HepG2 (cell line): Measurements from ENCODE around the gene PA2G4. TPM values are rescaled to one million over a fixed set of nuclear protein-coding genes. Genes with fewer than 3 reads are reported as not detected.

Experiments used
- ATAC-seq: fragments of 200-7000 bp; cut with Tn5 transposase; 3 replicates; pipeline ENCODE4 v1.9.1; 2020; ENCODE audit warnings: mild to moderate bottlenecking, moderate library complexity
- BruUV-seq: library from RNA; stranded (reverse); fragments of 400-500 nt; replicated peaks from 2 replicates; lab custom pipeline; 2021; lab: Mats Ljungman, UMichigan
- CTCF ChIA-PET: fragments of 300-600 bp; formaldehyde crosslinking; extraction: SDS; loops from one replicate; lab custom pipeline; 2021; ENCODE audit warnings: low total read pairs, inconsistent platforms, low intra/inter-chr PET ratio; lab: Yijun Ruan, JAX
- POLR2A ChIA-PET: fragments of 350-600 bp; sonication (Branson Sonifier 250); formaldehyde crosslinking; loops from one replicate; lab custom pipeline; 2020; ENCODE audit warnings: antibody characterized with exemption, inconsistent platforms; lab: Yijun Ruan, JAX
- DNase-seq: peaks from one replicate; pipeline ENCODE4 v3.0.0-alpha.2; 2015; ENCODE audit warnings: low spot score
- FAIRE-seq: peaks from 3 replicates; lab custom pipeline; 2011; peaks lifted over from hg19 to GRCh38; lab: Jason Lieb, UNC
- H2AFZ ChIP-seq: one replicate; pipeline ENCODE4 v1.6.1; 2011; ENCODE audit warnings: low read length, inconsistent platforms
- H3K27ac ChIP-seq: fragments of 300-600 bp; 3 replicates; pipeline ENCODE4 v1.8.0; 2011; ENCODE audit warnings: mixed run types, mild to moderate bottlenecking, mixed read lengths, low read length, inconsistent platforms; ENCODE audit not compliant: insufficient read depth; ENCODE audit errors: extremely low read length
- H3K27me3 ChIP-seq, 2 experiments: fragments of 200-600 bp in 1 of 2; 2 replicates in 1 of 2; 3 replicates in 1 of 2; pipeline versions ENCODE4 v1.6.0 to v1.8.0; 2011; ENCODE audit warnings: low read length in 2 of 2, mild to moderate bottlenecking in 2 of 2, moderate library complexity in 2 of 2, inconsistent platforms in 1 of 2; ENCODE audit not compliant: insufficient read depth in 2 of 2, control insufficient read depth in 1 of 2
- H3K36me3 ChIP-seq, 2 experiments: fragments of 200-600 bp in 1 of 2; replicated peaks in 1 of 2; 2 replicates in 1 of 2; 3 replicates in 1 of 2; pipeline versions ENCODE4 v1.5.1 to v1.8.0; 2011; ENCODE audit warnings: low read length in 2 of 2, inconsistent platforms in 1 of 2; ENCODE audit not compliant: insufficient read depth in 2 of 2, control insufficient read depth in 1 of 2
- H3K4me1 ChIP-seq: 2 replicates; pipeline ENCODE4 v1.5.1; 2012; ENCODE audit warnings: low read length, inconsistent platforms; ENCODE audit not compliant: insufficient read depth
- H3K4me2 ChIP-seq: 2 replicates; pipeline ENCODE4 v1.6.0; 2011; ENCODE audit warnings: low read depth, low read length, inconsistent platforms
- H3K4me3 ChIP-seq, 3 experiments: fragments of 200-600 bp in 1 of 3; sonication (generic), shearing (Covaris generic) in 1 of 3; replicated peaks in 1 of 3; 2 replicates each; pipeline ENCODE4 v1.5.1; 2011 to 2016; ENCODE audit warnings: low read length in 3 of 3, inconsistent platforms in 2 of 3, low read depth in 2 of 3, mild to moderate bottlenecking in 2 of 3, control low read depth in 1 of 3, mixed read lengths in 1 of 3; ENCODE audit not compliant: insufficient read depth in 1 of 3
- H3K79me2 ChIP-seq: one replicate; pipeline ENCODE4 v1.6.1; 2011; ENCODE audit warnings: low read length, inconsistent platforms; ENCODE audit not compliant: insufficient read depth
- H3K9ac ChIP-seq: 2 replicates; pipeline ENCODE4 v1.6.0; 2011; ENCODE audit warnings: mild to moderate bottlenecking, low read depth, low read length, inconsistent platforms; ENCODE audit not compliant: insufficient read depth
- H3K9me3 ChIP-seq: 2 replicates; pipeline ENCODE4 v1.5.1; 2012; ENCODE audit warnings: mild to moderate bottlenecking, low read length
- H4K20me1 ChIP-seq: 2 replicates; pipeline ENCODE4 v1.6.0; 2011; ENCODE audit warnings: inconsistent platforms, mild to moderate bottlenecking, low read length, moderate library complexity; ENCODE audit not compliant: insufficient read depth
- MAZ ChIP-seq, 2 experiments: sonication (generic) in 1 of 2; formaldehyde crosslinking in 1 of 2; IDR thresholded peaks; 2 replicates each; pipeline versions ENCODE4 v1.5.0 to v1.6.1; 2012 to 2020; ENCODE audit warnings: low read depth in 2 of 2, mild to moderate bottlenecking in 2 of 2, borderline replicate concordance in 1 of 2, improper control_type of control experiment in 1 of 2, low read length in 1 of 2, missing genetic modification reagents in 1 of 2, moderate library complexity in 1 of 2
- MTA1 ChIP-seq: sonication (generic); formaldehyde crosslinking; IDR thresholded peaks from 2 replicates; pipeline ENCODE4 v1.4.0; 2020; ENCODE audit warnings: missing genetic modification reagents, mild to moderate bottlenecking, borderline replicate concordance
- SATB2 ChIP-seq: sonication (generic); formaldehyde crosslinking; IDR thresholded peaks from 2 replicates; pipeline ENCODE4 v1.5.0; 2020; ENCODE audit warnings: missing genetic modification reagents
- ZFAT ChIP-seq: sonication (generic); formaldehyde crosslinking; conservative IDR thresholded peaks from 2 replicates; pipeline ENCODE4 v1.8.1; 2023; ENCODE audit warnings: missing genetic modification reagents, inconsistent platforms
- ZNF670 ChIP-seq: sonication (generic); formaldehyde crosslinking; IDR thresholded peaks from 2 replicates; pipeline ENCODE4 v1.8.0; 2022; ENCODE audit warnings: mild to moderate bottlenecking, missing genetic modification reagents, borderline replicate concordance
- ZZZ3 ChIP-seq: sonication (generic); formaldehyde crosslinking; IDR thresholded peaks from 2 replicates; pipeline ENCODE4 v1.4.0; 2020; ENCODE audit warnings: missing genetic modification reagents, mild to moderate bottlenecking, borderline replicate concordance
- whole genome bisulfite sequencing: methylation state at CpG from one replicate; pipeline ENCODE4 v1.1.6; 2017; ENCODE audit warnings: low lambda C conversion rate; 5-methylcytosine and 5-hydroxymethylcytosine counted together
- in situ Hi-C: cut with HindIII; loops from 2 replicates; pipeline ENCODE4 v1.10.0; 2017; ENCODE audit warnings: low pct_unique_long_range_greater_than_20kb; ENCODE audit not compliant: extremely low pct_ligation_motif_present
- intact Hi-C: fragments of 100-400 bp; cut with micrococcal nuclease; formaldehyde crosslinking; loops from one replicate; pipeline ENCODE4 v1.10.0; 2022; ENCODE audit not compliant: unreplicated experiment
- polyA plus RNA-seq, 8 experiments: library from polyadenylated mRNA; depleted of rRNA in 3 of 8; stranded (reverse) in 7 of 8; unstranded in 1 of 8; fragments of >200 nt; fragmentation: Illumina TruSeq in 4 of 8; extraction: Trizol in 4 of 8; gene quantifications; 2 replicates each; pipeline versions ENCODE4 v1.2.1 to v1.2.3, GENCODE V29; 2011 to 2016; ENCODE audit warnings: low read depth in 4 of 8, missing spikeins in 1 of 8, mixed read lengths in 1 of 8; ENCODE audit not compliant: insufficient read depth in 1 of 8
- total RNA-seq, 5 experiments: library from RNA; depleted of rRNA; stranded (reverse); fragments of >200 nt; fragmentation: Illumina TruSeq; extraction: Trizol; gene quantifications; 2 replicates each; pipeline ENCODE4 v1.2.3, GENCODE V29; 2016; ENCODE audit warnings: low read depth in 1 of 5
- TF ChIP-seq, protein P1 (sequence below): sonication (generic); formaldehyde crosslinking; conservative IDR thresholded peaks from 2 replicates; pipeline ENCODE4 v1.4.0; 2020; ENCODE audit warnings: mild to moderate bottlenecking, missing genetic modification reagents, moderate library complexity
- TF ChIP-seq, protein P2 (sequence below): sonication (generic); formaldehyde crosslinking; conservative IDR thresholded peaks from 2 replicates; pipeline ENCODE4 v1.8.0; 2022; ENCODE audit warnings: missing genetic modification reagents
- TF ChIP-seq, protein P3 (sequence below): sonication (generic); formaldehyde crosslinking; IDR thresholded peaks from 2 replicates; pipeline ENCODE4 v1.5.1; 2020; ENCODE audit warnings: mild to moderate bottlenecking, missing genetic modification reagents, borderline replicate concordance

The PA2G4 gene
- total and polyA plus RNA-seq, 2 of the 13 experiments (the other 11 are each of a cell fraction or from before 2014, with no cell fraction given) = 147 to 240 TPM

DNA sequence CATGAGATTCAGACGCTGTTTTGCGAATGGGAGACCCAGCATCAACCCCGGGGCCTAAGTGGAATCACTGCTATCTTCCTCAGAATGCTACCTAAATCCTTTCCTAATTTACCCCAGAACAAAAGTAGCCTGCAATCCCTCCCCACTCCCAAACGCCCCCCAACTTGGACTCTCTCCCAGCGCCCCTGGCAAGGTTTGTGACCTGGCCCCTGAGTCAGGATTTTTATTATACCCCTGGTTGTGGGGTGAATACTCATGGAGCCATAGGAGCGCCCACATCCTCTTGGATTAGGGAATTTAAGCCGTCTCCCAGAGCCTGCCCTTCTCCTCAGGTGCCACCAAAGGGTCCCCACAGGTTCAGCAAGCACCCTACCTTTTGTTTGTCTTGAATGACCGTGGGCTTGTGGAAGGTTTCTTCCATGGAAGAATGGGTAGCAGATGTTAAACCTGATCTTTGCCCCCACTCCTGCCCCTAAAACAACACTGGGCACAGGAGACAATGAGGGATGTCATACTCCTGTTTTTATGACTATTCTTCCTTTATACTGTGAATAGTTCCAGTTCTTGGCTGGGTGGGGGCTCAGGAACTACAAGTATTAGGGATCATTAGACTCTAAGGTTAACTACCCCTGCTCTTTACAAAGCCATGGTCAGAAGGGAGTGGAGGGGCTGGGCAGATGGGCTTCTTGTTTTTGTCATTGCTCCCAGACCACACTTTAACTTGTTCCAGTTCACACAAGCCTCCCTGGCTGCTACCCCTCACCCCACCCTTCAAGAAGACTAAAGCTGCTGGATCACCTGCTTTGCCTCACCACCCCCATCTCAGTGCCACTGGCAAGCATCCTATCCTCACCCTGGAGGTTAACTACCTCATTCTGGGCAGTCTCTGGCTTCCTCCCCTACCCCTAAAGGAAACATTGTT, 48.7 kb downstream of the PA2G4 start:
- ATAC-seq (peak; percentile 1; the same call in 2 of the 3 replicates), DNase-seq (no peak), FAIRE-seq (no peak)
- Histone ChIP-seq H3K4me3 (peak overlapping the region; percentile 79 to 86 (median 82)), H3K79me2 (peaks cover 15% of the 10 kb centered on the region), H3K27ac (peak overlapping the region; percentile 89), H2AFZ (no peak overlapping the region), H3K4me1 (peaks cover 43% of the 10 kb centered on the region), H4K20me1 (no peaks in the 10 kb centered on the region), H3K36me3 (0 out of 5 replicates have a peak, but pooled peaks cover 0 to 1% of the 10 kb centered on the region in 2 experiments), H3K9me3 (no peaks in the 10 kb centered on the region), H3K4me2 (peak overlapping the region; percentile 82), H3K9ac (peak overlapping the region; percentile 76), H3K27me3 (no peaks in the 10 kb centered on the region; a peak in 1 of 5 replicates)
- intact Hi-C loops = loop anchor here (2.0 kb wide), 1 partner anchor 34 kb away; the partner anchor contains the start of gene ZC3H10
- POLR2A ChIA-PET = interaction anchor here (1.4 to 3.8 kb wide), 2 partner anchors 26 to 35 kb away, joined by 3 to 42 read pairs; partner anchors contain the start of genes ESYT1 and ZC3H10
- 3% methylated on average over 8 of the region's 8 CpGs for WGBS
- TSS peak; percentile 72 for BruUV-seq
- in situ Hi-C loops = no loop called here
- CTCF ChIA-PET = interaction anchor here (1.6 kb wide), 1 partner anchor 27 kb away, joined by 5 read pairs; no protein-coding TSS in a partner anchor
- TF ChIP-seq, protein P1, sequence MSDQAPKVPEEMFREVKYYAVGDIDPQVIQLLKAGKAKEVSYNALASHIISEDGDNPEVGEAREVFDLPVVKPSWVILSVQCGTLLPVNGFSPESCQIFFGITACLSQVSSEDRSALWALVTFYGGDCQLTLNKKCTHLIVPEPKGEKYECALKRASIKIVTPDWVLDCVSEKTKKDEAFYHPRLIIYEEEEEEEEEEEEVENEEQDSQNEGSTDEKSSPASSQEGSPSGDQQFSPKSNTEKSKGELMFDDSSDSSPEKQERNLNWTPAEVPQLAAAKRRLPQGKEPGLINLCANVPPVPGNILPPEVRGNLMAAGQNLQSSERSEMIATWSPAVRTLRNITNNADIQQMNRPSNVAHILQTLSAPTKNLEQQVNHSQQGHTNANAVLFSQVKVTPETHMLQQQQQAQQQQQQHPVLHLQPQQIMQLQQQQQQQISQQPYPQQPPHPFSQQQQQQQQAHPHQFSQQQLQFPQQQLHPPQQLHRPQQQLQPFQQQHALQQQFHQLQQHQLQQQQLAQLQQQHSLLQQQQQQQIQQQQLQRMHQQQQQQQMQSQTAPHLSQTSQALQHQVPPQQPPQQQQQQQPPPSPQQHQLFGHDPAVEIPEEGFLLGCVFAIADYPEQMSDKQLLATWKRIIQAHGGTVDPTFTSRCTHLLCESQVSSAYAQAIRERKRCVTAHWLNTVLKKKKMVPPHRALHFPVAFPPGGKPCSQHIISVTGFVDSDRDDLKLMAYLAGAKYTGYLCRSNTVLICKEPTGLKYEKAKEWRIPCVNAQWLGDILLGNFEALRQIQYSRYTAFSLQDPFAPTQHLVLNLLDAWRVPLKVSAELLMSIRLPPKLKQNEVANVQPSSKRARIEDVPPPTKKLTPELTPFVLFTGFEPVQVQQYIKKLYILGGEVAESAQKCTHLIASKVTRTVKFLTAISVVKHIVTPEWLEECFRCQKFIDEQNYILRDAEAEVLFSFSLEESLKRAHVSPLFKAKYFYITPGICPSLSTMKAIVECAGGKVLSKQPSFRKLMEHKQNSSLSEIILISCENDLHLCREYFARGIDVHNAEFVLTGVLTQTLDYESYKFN = no peak
- no peak for TF ChIP-seq ZFAT (CRISPR knock-in tag)
- TF ChIP-seq, protein P2, sequence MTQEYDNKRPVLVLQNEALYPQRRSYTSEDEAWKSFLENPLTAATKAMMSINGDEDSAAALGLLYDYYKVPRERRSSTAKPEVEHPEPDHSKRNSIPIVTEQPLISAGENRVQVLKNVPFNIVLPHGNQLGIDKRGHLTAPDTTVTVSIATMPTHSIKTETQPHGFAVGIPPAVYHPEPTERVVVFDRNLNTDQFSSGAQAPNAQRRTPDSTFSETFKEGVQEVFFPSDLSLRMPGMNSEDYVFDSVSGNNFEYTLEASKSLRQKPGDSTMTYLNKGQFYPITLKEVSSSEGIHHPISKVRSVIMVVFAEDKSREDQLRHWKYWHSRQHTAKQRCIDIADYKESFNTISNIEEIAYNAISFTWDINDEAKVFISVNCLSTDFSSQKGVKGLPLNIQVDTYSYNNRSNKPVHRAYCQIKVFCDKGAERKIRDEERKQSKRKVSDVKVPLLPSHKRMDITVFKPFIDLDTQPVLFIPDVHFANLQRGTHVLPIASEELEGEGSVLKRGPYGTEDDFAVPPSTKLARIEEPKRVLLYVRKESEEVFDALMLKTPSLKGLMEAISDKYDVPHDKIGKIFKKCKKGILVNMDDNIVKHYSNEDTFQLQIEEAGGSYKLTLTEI (CRISPR knock-in tag) = no peak
- TF ChIP-seq MTA1 (CRISPR knock-in tag) = no peak
- TF ChIP-seq ZNF670 (CRISPR knock-in tag) = no peak
- no peak for TF ChIP-seq ZZZ3
- TF ChIP-seq SATB2 = no peak
- TF ChIP-seq MAZ (IDR thresholded peaks at IDR 0.05; ENCODE audit: borderline replicate concordance, low read depth, low read length) = 0 out of 2 replicates have a peak, but pooled peaks have one; percentile 2
- no peak for TF ChIP-seq MAZ (CRISPR knock-in tag; IDR thresholded peaks at IDR 0.05; ENCODE audit: low read depth)
- TF ChIP-seq, protein P3, sequence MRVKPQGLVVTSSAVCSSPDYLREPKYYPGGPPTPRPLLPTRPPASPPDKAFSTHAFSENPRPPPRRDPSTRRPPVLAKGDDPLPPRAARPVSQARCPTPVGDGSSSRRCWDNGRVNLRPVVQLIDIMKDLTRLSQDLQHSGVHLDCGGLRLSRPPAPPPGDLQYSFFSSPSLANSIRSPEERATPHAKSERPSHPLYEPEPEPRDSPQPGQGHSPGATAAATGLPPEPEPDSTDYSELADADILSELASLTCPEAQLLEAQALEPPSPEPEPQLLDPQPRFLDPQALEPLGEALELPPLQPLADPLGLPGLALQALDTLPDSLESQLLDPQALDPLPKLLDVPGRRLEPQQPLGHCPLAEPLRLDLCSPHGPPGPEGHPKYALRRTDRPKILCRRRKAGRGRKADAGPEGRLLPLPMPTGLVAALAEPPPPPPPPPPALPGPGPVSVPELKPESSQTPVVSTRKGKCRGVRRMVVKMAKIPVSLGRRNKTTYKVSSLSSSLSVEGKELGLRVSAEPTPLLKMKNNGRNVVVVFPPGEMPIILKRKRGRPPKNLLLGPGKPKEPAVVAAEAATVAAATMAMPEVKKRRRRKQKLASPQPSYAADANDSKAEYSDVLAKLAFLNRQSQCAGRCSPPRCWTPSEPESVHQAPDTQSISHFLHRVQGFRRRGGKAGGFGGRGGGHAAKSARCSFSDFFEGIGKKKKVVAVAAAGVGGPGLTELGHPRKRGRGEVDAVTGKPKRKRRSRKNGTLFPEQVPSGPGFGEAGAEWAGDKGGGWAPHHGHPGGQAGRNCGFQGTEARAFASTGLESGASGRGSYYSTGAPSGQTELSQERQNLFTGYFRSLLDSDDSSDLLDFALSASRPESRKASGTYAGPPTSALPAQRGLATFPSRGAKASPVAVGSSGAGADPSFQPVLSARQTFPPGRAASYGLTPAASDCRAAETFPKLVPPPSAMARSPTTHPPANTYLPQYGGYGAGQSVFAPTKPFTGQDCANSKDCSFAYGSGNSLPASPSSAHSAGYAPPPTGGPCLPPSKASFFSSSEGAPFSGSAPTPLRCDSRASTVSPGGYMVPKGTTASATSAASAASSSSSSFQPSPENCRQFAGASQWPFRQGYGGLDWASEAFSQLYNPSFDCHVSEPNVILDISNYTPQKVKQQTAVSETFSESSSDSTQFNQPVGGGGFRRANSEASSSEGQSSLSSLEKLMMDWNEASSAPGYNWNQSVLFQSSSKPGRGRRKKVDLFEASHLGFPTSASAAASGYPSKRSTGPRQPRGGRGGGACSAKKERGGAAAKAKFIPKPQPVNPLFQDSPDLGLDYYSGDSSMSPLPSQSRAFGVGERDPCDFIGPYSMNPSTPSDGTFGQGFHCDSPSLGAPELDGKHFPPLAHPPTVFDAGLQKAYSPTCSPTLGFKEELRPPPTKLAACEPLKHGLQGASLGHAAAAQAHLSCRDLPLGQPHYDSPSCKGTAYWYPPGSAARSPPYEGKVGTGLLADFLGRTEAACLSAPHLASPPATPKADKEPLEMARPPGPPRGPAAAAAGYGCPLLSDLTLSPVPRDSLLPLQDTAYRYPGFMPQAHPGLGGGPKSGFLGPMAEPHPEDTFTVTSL = no peak
